Measurements from ENCODE around the gene DPP7.
A peak's percentile ranks its signal among the peaks of the same experiment; 100 is the strongest.

The DPP7 gene

GRCh38 chr9:137078701-137079400 lies 35.7 kb downstream of the DPP7 start:
- H3K27ac ChIP-seq, result peak overlapping the region in 7 of 21 experiments; percentile 57 to 86 (median 76)

GRCh38 chr9:137077758-137078693 lies 36.5 kb downstream of the DPP7 start:
- H3K27ac ChIP-seq, result peak overlapping the region; percentile 29 to 87 (median 79)
- peak overlapping the region; percentile 46 to 71 (median 61) for H3K4me3 ChIP-seq

More at GRCh38 chr9:137078701-137079400, 35.7 kb downstream of the DPP7 start:
- H3K4me3 ChIP-seq, result peak overlapping the region in 6 of 7 experiments; percentile 46 to 71 (median 64)

GRCh38 chr9:137077010-137077747 lies 37.4 kb downstream of the DPP7 start, which contains the start of gene UAP1L1:
Gene UAP1L1 (plus strand): TSS chr9:137077517. CDS start chr9:137077533, 16 bp downstream.
- peak within 1 kb of the TSS; percentile 62 to 87 (median 79) for H3K27ac ChIP-seq
- H3K4me3 ChIP-seq, result peak within 1 kb of the TSS; percentile 46 to 71 (median 61)

GRCh38 chr9:137076636-137077009 lies 37.9 kb downstream of the DPP7 start:
- Histone ChIP-seq H3K4me3 (peak overlapping the region in 6 of 7 experiments; percentile 46 to 71 (median 64)), H3K27ac (peak overlapping the region in 20 of 21 experiments; percentile 18 to 87 (median 78))

- H3K27ac ChIP-seq, result peak overlapping the region in 11 of 21 experiments; percentile 12 to 81 (median 60)
- H3K4me3 ChIP-seq, result no peak overlapping the region
Observed at GRCh38 chr9:137075275-137075775, 39.2 kb downstream of the DPP7 start.

GRCh38 chr9:137074657-137075274 lies 39.8 kb downstream of the DPP7 start:
- H3K4me3 ChIP-seq, result no peak overlapping the region
- H3K27ac ChIP-seq, result peak overlapping the region in 14 of 21 experiments; percentile 12 to 81 (median 49)

- peak overlapping the region in 2 of 21 experiments; percentile 60 for H3K27ac ChIP-seq
Observed at GRCh38 chr9:137073992-137074399, 40.5 kb downstream of the DPP7 start.

GRCh38 chr9:137071282-137071681 lies 43.3 kb downstream of the DPP7 start:
- peak overlapping the region in 2 of 7 experiments; percentile 51 to 52 for H3K4me3 ChIP-seq

More at GRCh38 chr9:137073992-137074399, 40.5 kb downstream of the DPP7 start:
- H3K4me3 ChIP-seq, result no peak overlapping the region

GRCh38 chr9:137070906-137071275 lies 43.6 kb downstream of the DPP7 start:
- peak overlapping the region; percentile 32 to 52 (median 48) for H3K4me3 ChIP-seq
- peak overlapping the region in 16 of 21 experiments; percentile 2 to 77 (median 60) for H3K27ac ChIP-seq

More at GRCh38 chr9:137071282-137071681, 43.3 kb downstream of the DPP7 start:
- peak overlapping the region in 11 of 21 experiments; percentile 21 to 77 (median 64) for H3K27ac ChIP-seq

- H3K27ac ChIP-seq, result peak within 1 kb of the TSS in 16 of 21 experiments; percentile 2 to 77 (median 60)
- peak within 1 kb of the TSS; percentile 32 to 52 (median 48) for H3K4me3 ChIP-seq
Observed at GRCh38 chr9:137070201-137070905, 44.2 kb downstream of the DPP7 start, which contains the start of gene SAPCD2. Gene SAPCD2 (minus strand): TSS chr9:137070557. CDS start chr9:137070460, 97 bp downstream.

- H3K4me3 ChIP-seq, result peak overlapping the region; percentile 32 to 52 (median 48)
Observed at GRCh38 chr9:137069508-137070091, 44.9 kb downstream of the DPP7 start.

GRCh38 chr9:137068539-137069507 lies 45.7 kb downstream of the DPP7 start:
- peak overlapping the region in 5 of 7 experiments; percentile 34 to 52 (median 51) for H3K4me3 ChIP-seq

More at GRCh38 chr9:137069508-137070091, 44.9 kb downstream of the DPP7 start:
- peak overlapping the region in 3 of 21 experiments; percentile 11 to 72 (median 29) for H3K27ac ChIP-seq

GRCh38 chr9:137067860-137068538 lies 46.5 kb downstream of the DPP7 start:
- peak overlapping the region in 1 of 7 experiments; percentile 7 for H3K4me3 ChIP-seq
- H3K27ac ChIP-seq, result peak overlapping the region in 2 of 21 experiments; percentile 9 to 23

More at GRCh38 chr9:137068539-137069507, 45.7 kb downstream of the DPP7 start:
- H3K27ac ChIP-seq, result peak overlapping the region in 3 of 21 experiments; percentile 9 to 72 (median 23)

GRCh38 chr9:137066096-137066861 lies 48.3 kb downstream of the DPP7 start:
- H3K4me3 ChIP-seq, result no peak overlapping the region
- H3K27ac ChIP-seq, result no peak overlapping the region

Measured in skin epidermis (tissue), 12 donors.